ENCODE data around the gene TGIF2. TPM values are rescaled to one million over a fixed set of nuclear protein-coding genes. Genes with fewer than 3 reads are reported as not detected.
A peak's percentile ranks its signal among the peaks of the same experiment; 100 is the strongest.

Gene TGIF2
- total RNA-seq (ENCODE audit: low replicate concordance) = 26.9 and 43.5 TPM in 2 replicates
- long read RNA-seq, partial matches to known transcripts = 2 of 4 reads
- long read RNA-seq, other reads (novel, unspliced or antisense) = 1 of 4 reads

GRCh38 chr20:36573103-36573797 is at the start of gene TGIF2:
TSS of gene TGIF2 (plus strand) at chr20:36573597. CDS start at chr20:36578775, 5,178 bp downstream.
- H3K4me3 Mint-ChIP-seq = peak within 1 kb of the TSS; percentile 94
- no peak for TF ChIP-seq CTCF (conservative IDR thresholded peaks at IDR 0.05)
- peaks cover 39% of the 10 kb centered on the region for H3K4me1 Mint-ChIP-seq (ENCODE audit: unreplicated experiment)
- H3K27me3 Mint-ChIP-seq = no peaks in the 10 kb centered on the region
- DNase-seq (ENCODE audit: extremely low spot score, unreplicated experiment) = peak; percentile 95
- H3K9me3 Mint-ChIP-seq = no peaks in the 10 kb centered on the region
- H3K27ac Mint-ChIP-seq = peak within 1 kb of the TSS; percentile 96
- no peaks in the 10 kb centered on the region for H3K36me3 Mint-ChIP-seq

- Mint-ChIP-seq H3K4me3 (no peak overlapping the region), H3K27me3 (no peaks in the 10 kb centered on the region), H3K27ac (no peak overlapping the region), H3K4me1 (ENCODE audit: unreplicated experiment) (no peaks in the 10 kb centered on the region), H3K9me3 (no peaks in the 10 kb centered on the region), H3K36me3 (peaks cover 16% of the 10 kb centered on the region)
- TF ChIP-seq CTCF (conservative IDR thresholded peaks at IDR 0.05) = no peak
- no peak for DNase-seq (ENCODE audit: extremely low spot score, unreplicated experiment)
These were observed 47.6 kb upstream of the TGIF2 start for GRCh38 chr20:36525620-36526365.

GRCh38 chr20:36526521-36527011 is 46.8 kb upstream of the TGIF2 start:
- Mint-ChIP-seq H3K36me3 (peaks cover 14% of the 10 kb centered on the region), H3K9me3 (no peaks in the 10 kb centered on the region), H3K27ac (no peak overlapping the region), H3K4me1 (ENCODE audit: unreplicated experiment) (no peaks in the 10 kb centered on the region), H3K27me3 (no peaks in the 10 kb centered on the region), H3K4me3 (no peak overlapping the region)
- TF ChIP-seq CTCF (conservative IDR thresholded peaks at IDR 0.05) = no peak
- no peak for DNase-seq (ENCODE audit: extremely low spot score, unreplicated experiment)

GRCh38 chr20:36527331-36528125 is 45.9 kb upstream of the TGIF2 start:
- TF ChIP-seq CTCF (conservative IDR thresholded peaks at IDR 0.05) = no peak
- H3K4me3 Mint-ChIP-seq = no peak overlapping the region
- H3K27me3 Mint-ChIP-seq = no peaks in the 10 kb centered on the region
- no peaks in the 10 kb centered on the region for H3K9me3 Mint-ChIP-seq
- no peak overlapping the region for H3K27ac Mint-ChIP-seq
- peaks cover 9% of the 10 kb centered on the region for H3K36me3 Mint-ChIP-seq
- no peaks in the 10 kb centered on the region for H3K4me1 Mint-ChIP-seq (ENCODE audit: unreplicated experiment)
- DNase-seq (ENCODE audit: extremely low spot score, unreplicated experiment) = no peak

- Mint-ChIP-seq H3K36me3 (peaks cover 9% of the 10 kb centered on the region), H3K4me1 (ENCODE audit: unreplicated experiment) (no peaks in the 10 kb centered on the region), H3K9me3 (no peaks in the 10 kb centered on the region), H3K27ac (peak overlapping the region; percentile 41), H3K27me3 (no peaks in the 10 kb centered on the region), H3K4me3 (no peak overlapping the region)
- TF ChIP-seq CTCF (conservative IDR thresholded peaks at IDR 0.05) = no peak
- DNase-seq (ENCODE audit: extremely low spot score, unreplicated experiment) = no peak
These were observed 45.1 kb upstream of the TGIF2 start for GRCh38 chr20:36528176-36528874.

Measured in type B pancreatic cell (in vitro differentiated cells).